ENCODE measurements around the gene ATP6V1B1. TPM values are rescaled to one million over a fixed set of nuclear protein-coding genes. Genes with fewer than 3 reads are reported as not detected.

Gene ATP6V1B1
- total RNA-seq, 4 donors from 2014 or later, result 1.3 to 5.8 TPM; not detected in 2

GRCh38 chr2:70941701-70942100, 6.0 kb downstream of the ATP6V1B1 start:
- H3K4me3 ChIP-seq, result no peak overlapping the region
- no peaks in the 10 kb centered on the region for H3K36me3 ChIP-seq
- no peaks in the 10 kb centered on the region for H3K27me3 ChIP-seq
- no peaks in the 10 kb centered on the region for H3K9me3 ChIP-seq
- TF ChIP-seq CTCF (IDR thresholded peaks at IDR 0.05) (no peak), POLR2A (IDR thresholded peaks at IDR 0.05) (no peak)
- no peak overlapping the region for H3K27ac ChIP-seq
- H3K4me1 ChIP-seq, result no peaks in the 10 kb centered on the region
- DNase-seq, result no peak

GRCh38 chr2:70942396-70943204, 6.9 kb downstream of the ATP6V1B1 start:
- TF ChIP-seq CTCF (IDR thresholded peaks at IDR 0.05), result no peak
- no peak for TF ChIP-seq POLR2A (IDR thresholded peaks at IDR 0.05)
- no peaks in the 10 kb centered on the region for H3K36me3 ChIP-seq
- no peak overlapping the region for H3K27ac ChIP-seq
- peak in 1 of 3 donors; percentile 25 for DNase-seq
- H3K4me3 ChIP-seq, result no peak overlapping the region
- no peaks in the 10 kb centered on the region for H3K9me3 ChIP-seq
- H3K4me1 ChIP-seq, result no peaks in the 10 kb centered on the region
- no peaks in the 10 kb centered on the region for H3K27me3 ChIP-seq

- H3K9me3 ChIP-seq, result no peaks in the 10 kb centered on the region
- H3K4me3 ChIP-seq, result no peak overlapping the region
- DNase-seq, result peak in 1 of 3 donors; percentile 18
- H3K4me1 ChIP-seq, result no peaks in the 10 kb centered on the region
- no peak overlapping the region for H3K27ac ChIP-seq
- H3K36me3 ChIP-seq, result no peaks in the 10 kb centered on the region
- no peak for TF ChIP-seq CTCF (IDR thresholded peaks at IDR 0.05)
- no peak for TF ChIP-seq POLR2A (IDR thresholded peaks at IDR 0.05)
- H3K27me3 ChIP-seq, result no peaks in the 10 kb centered on the region
Measured at GRCh38 chr2:70943205-70943871, 7.6 kb downstream of the ATP6V1B1 start.

GRCh38 chr2:70944111-70944690, 8.5 kb downstream of the ATP6V1B1 start:
- TF ChIP-seq CTCF (IDR thresholded peaks at IDR 0.05) (no peak), POLR2A (IDR thresholded peaks at IDR 0.05) (no peak)
- Histone ChIP-seq H3K4me1 (no peaks in the 10 kb centered on the region), H3K36me3 (no peaks in the 10 kb centered on the region), H3K27me3 (no peaks in the 10 kb centered on the region), H3K4me3 (no peak overlapping the region), H3K27ac (no peak overlapping the region), H3K9me3 (no peaks in the 10 kb centered on the region)
- peak in 2 of 3 donors; percentile 17 to 34 for DNase-seq

- Histone ChIP-seq H3K27ac (no peak overlapping the region), H3K9me3 (no peaks in the 10 kb centered on the region), H3K36me3 (no peaks in the 10 kb centered on the region), H3K4me3 (no peak overlapping the region), H3K4me1 (no peaks in the 10 kb centered on the region), H3K27me3 (no peaks in the 10 kb centered on the region)
- TF ChIP-seq CTCF (IDR thresholded peaks at IDR 0.05) (peak; percentile 30 to 70 (median 58)), POLR2A (IDR thresholded peaks at IDR 0.05) (no peak)
- peak in 2 of 3 donors; percentile 43 to 74 for DNase-seq
Measured at GRCh38 chr2:70946832-70947442, 11.2 kb downstream of the ATP6V1B1 start.
